Body of pancreas (tissue), 4 donors: Measurements from ENCODE around the gene TP53AIP1. TPM values are rescaled to one million over a fixed set of nuclear protein-coding genes. Genes with fewer than 3 reads are reported as not detected.

Experiments
- ATAC-seq: fragments of 150-250 bp; one replicate; pipeline ENCODE4 v1.9.1; 2016
- DNase-seq, 4 donors: peaks; one replicate each; pipeline ENCODE4 v3.0.0-alpha.2; 2019
- H3K27ac ChIP-seq, 4 donors: fragments of 200-600 bp; sonication (generic); 1 replicate in 3 of 4; 2 replicates in 1 of 4; pipeline versions ENCODE4 v1.5.1 to v1.6.1; 2016 to 2019; ENCODE audit warnings: mild to moderate bottlenecking in 1 of 4, mixed read lengths in 1 of 4, moderate library complexity in 1 of 4
- H3K27me3 ChIP-seq, 2 donors: fragments of 200-600 bp; sonication (generic); one replicate each; pipeline ENCODE4 v1.6.0; 2016; ENCODE audit warnings: mild to moderate bottlenecking in 1 of 2
- H3K36me3 ChIP-seq, 2 donors: fragments of 200-600 bp; sonication (generic); replicated peaks in 1 of 2; 2 replicates each; pipeline ENCODE4 v1.5.1; 2016; ENCODE audit warnings: low read depth in 2 of 2; ENCODE audit not compliant: insufficient read depth in 1 of 2
- H3K4me1 ChIP-seq: fragments of 200-600 bp; sonication (generic); one replicate; pipeline ENCODE4 v1.6.0; 2016
- H3K4me3 ChIP-seq, 2 donors: fragments of 200-600 bp; sonication (generic); 1 replicate in 1 of 2; 2 replicates in 1 of 2; pipeline ENCODE4 v1.5.1; 2016 to 2019
- H3K9me3 ChIP-seq, 3 donors: fragments of 200-600 bp; sonication (generic); 1 replicate in 2 of 3; 2 replicates in 1 of 3; pipeline ENCODE4 v1.5.1; 2016
- CTCF ChIP-seq, 7 experiments: fragments of 450-650 bp in 4 of 7; fragments of 200-600 bp in 3 of 7; sonication (generic) in 3 of 7; IDR thresholded peaks; one replicate each; pipeline ENCODE4 v1.5.1; 2016 to 2019; ENCODE audit warnings: antibody characterized with exemption in 7 of 7
- POLR2A ChIP-seq, 3 donors: fragments of 450-650 bp; IDR thresholded peaks; one replicate each; pipeline ENCODE4 v1.6.1; 2016; ENCODE audit warnings: antibody characterized with exemption in 3 of 3, mild to moderate bottlenecking in 2 of 3
- WGBS, 2 donors: methylation state at CpG; one replicate each; pipeline ENCODE4 v1.1.5; 2017; 5-methylcytosine and 5-hydroxymethylcytosine counted together
- intact Hi-C: fragments of 100-400 bp; cut with DNase I; formaldehyde crosslinking; loops from one replicate; pipeline ENCODE4 v1.15.1; 2023
- total RNA-seq, 2 donors: library from RNA; depleted of rRNA; stranded (reverse); fragments of >200 nt; gene quantifications; one replicate each; pipeline ENCODE4 v1.1.0, GENCODE V29; 2016

Gene TP53AIP1
- total RNA-seq, 2 donors from 2014 or later: not detected

GRCh38 chr11:128902515-128903066 lies 40.1 kb downstream of the TP53AIP1 start:
- Histone ChIP-seq H3K9me3 (no peaks in the 10 kb centered on the region), H3K27me3 (no peaks in the 10 kb centered on the region), H3K4me3 (no peak overlapping the region), H3K4me1 (peaks cover 71% of the 10 kb centered on the region), H3K36me3 (no peaks in the 10 kb centered on the region), H3K27ac (no peak overlapping the region)
- TF ChIP-seq POLR2A (IDR thresholded peaks at IDR 0.05) (no peak), CTCF (IDR thresholded peaks at IDR 0.05) (no peak)
- no peak for DNase-seq
- ATAC-seq: no peak
- intact Hi-C loops: no loop called here
- WGBS, 2 donors: 81 to 88% methylated on average over 10 of the region's 10 CpGs

- intact Hi-C loops: no loop called here
- TF ChIP-seq CTCF (IDR thresholded peaks at IDR 0.05): no peak
- no peak for TF ChIP-seq POLR2A (IDR thresholded peaks at IDR 0.05)
- no peaks in the 10 kb centered on the region for H3K36me3 ChIP-seq
- peaks cover 76% of the 10 kb centered on the region for H3K4me1 ChIP-seq
- ATAC-seq: no peak
- H3K9me3 ChIP-seq: no peaks in the 10 kb centered on the region
- H3K27me3 ChIP-seq: no peaks in the 10 kb centered on the region
- H3K27ac ChIP-seq: no peak overlapping the region
- H3K4me3 ChIP-seq: no peak overlapping the region
- WGBS, 2 donors: 79 to 84% methylated on average over 28 to 29 of the region's 29 CpGs
- no peak for DNase-seq
Measured at GRCh38 chr11:128901653-128902514, 40.8 kb downstream of the TP53AIP1 start.

GRCh38 chr11:128900468-128900867 lies 42.2 kb downstream of the TP53AIP1 start:
- H3K4me3 ChIP-seq: no peak overlapping the region
- peaks cover 81% of the 10 kb centered on the region for H3K4me1 ChIP-seq
- TF ChIP-seq CTCF (IDR thresholded peaks at IDR 0.05): no peak
- TF ChIP-seq POLR2A (IDR thresholded peaks at IDR 0.05): no peak
- H3K27me3 ChIP-seq: no peaks in the 10 kb centered on the region
- DNase-seq: peak; percentile 54 to 74 (median 56)
- H3K9me3 ChIP-seq: no peaks in the 10 kb centered on the region
- peak overlapping the region in 3 of 4 donors; percentile 12 to 34 (median 23) for H3K27ac ChIP-seq
- intact Hi-C loops: no loop called here
- 13 to 23% methylated on average over 4 of the region's 4 CpGs for WGBS, 2 donors
- peak; percentile 53 for ATAC-seq
- no peaks in the 10 kb centered on the region for H3K36me3 ChIP-seq

- Histone ChIP-seq H3K27ac (peak overlapping the region in 1 of 4 donors; percentile 25), H3K27me3 (no peaks in the 10 kb centered on the region), H3K9me3 (no peaks in the 10 kb centered on the region), H3K4me3 (no peak overlapping the region), H3K36me3 (no peaks in the 10 kb centered on the region), H3K4me1 (peaks cover 83% of the 10 kb centered on the region)
- 73 to 77% methylated on average over 13 of the region's 13 CpGs for WGBS, 2 donors
- TF ChIP-seq POLR2A (IDR thresholded peaks at IDR 0.05) (no peak), CTCF (IDR thresholded peaks at IDR 0.05) (no peak)
- ATAC-seq (no peak), DNase-seq (peak; percentile 56 to 77 (median 66))
- intact Hi-C loops: no loop called here
Measured at GRCh38 chr11:128898580-128899344, 43.9 kb downstream of the TP53AIP1 start.
